ENCODE measurements around the gene AUTS2.
A peak's percentile ranks its signal among the peaks of the same experiment; 100 is the strongest.

AUTS2 gene

GRCh38 chr7:70710011-70710480 is 1111.8 kb downstream of the AUTS2 start:
- no peak overlapping the region for H3K4me3 ChIP-seq (ENCODE audit: low read depth, low read length)
- no peak for DNase-seq (ENCODE audit: low read depth)
- TF ChIP-seq CTCF (IDR thresholded peaks at IDR 0.05; ENCODE audit: control insufficient read depth, extremely low read depth, insufficient read depth): no peak

GRCh38 chr7:70710651-70711050 is 1112.4 kb downstream of the AUTS2 start:
- DNase-seq (ENCODE audit: low read depth): no peak
- TF ChIP-seq CTCF (IDR thresholded peaks at IDR 0.05; ENCODE audit: control insufficient read depth, extremely low read depth, insufficient read depth): no peak
- H3K4me3 ChIP-seq (ENCODE audit: low read depth, low read length): no peak overlapping the region

- no peak for DNase-seq (ENCODE audit: low read depth)
- no peak for TF ChIP-seq CTCF (IDR thresholded peaks at IDR 0.05; ENCODE audit: control insufficient read depth, extremely low read depth, insufficient read depth)
- no peak overlapping the region for H3K4me3 ChIP-seq (ENCODE audit: low read depth, low read length)
Observed at GRCh38 chr7:70711452-70711851, 1113.2 kb downstream of the AUTS2 start.

- no peak for TF ChIP-seq CTCF (IDR thresholded peaks at IDR 0.05; ENCODE audit: control insufficient read depth, extremely low read depth, insufficient read depth)
- H3K4me3 ChIP-seq (ENCODE audit: low read depth, low read length): no peak overlapping the region
- peak; percentile 85 for DNase-seq (ENCODE audit: low read depth)
Observed at GRCh38 chr7:70712942-70713341, 1114.7 kb downstream of the AUTS2 start.

GRCh38 chr7:70714506-70715038 is 1116.3 kb downstream of the AUTS2 start:
- DNase-seq (ENCODE audit: low read depth): no peak
- no peak overlapping the region for H3K4me3 ChIP-seq (ENCODE audit: low read depth, low read length)
- TF ChIP-seq CTCF (IDR thresholded peaks at IDR 0.05; ENCODE audit: control insufficient read depth, extremely low read depth, insufficient read depth): no peak

GRCh38 chr7:70717553-70718329 is 1119.5 kb downstream of the AUTS2 start:
- no peak for TF ChIP-seq CTCF (IDR thresholded peaks at IDR 0.05; ENCODE audit: control insufficient read depth, extremely low read depth, insufficient read depth)
- no peak overlapping the region for H3K4me3 ChIP-seq (ENCODE audit: low read depth, low read length)
- no peak for DNase-seq (ENCODE audit: low read depth)

All from LNCaP clone FGC (cell line).